GM21723 (cell line): ENCODE measurements around the gene VPS37D.
"Not testable (repeated sequence)": the region's sequence is repeated elsewhere in the genome, so short reads cannot be mapped to it uniquely, and the experiment has no call there.

Source experiments
- ATAC-seq: cut with Tn5 transposase; IDR thresholded peaks from one replicate; pipeline ENCODE4 v1.9.1; 2021; ENCODE audit warnings: mild to moderate bottlenecking, moderate library complexity; ENCODE audit not compliant: unreplicated experiment

The VPS37D gene

GRCh38 chr7:73704640-73705550 lies 37.3 kb downstream of the VPS37D start:
- ATAC-seq = no peak

GRCh38 chr7:73705551-73705920 lies 37.9 kb downstream of the VPS37D start:
- no peak for ATAC-seq

GRCh38 chr7:73706126-73707044 lies 38.8 kb downstream of the VPS37D start:
- no peak for ATAC-seq

- no peak for ATAC-seq
Measured at GRCh38 chr7:73707045-73707631, 39.5 kb downstream of the VPS37D start.

- no peak for ATAC-seq
Measured at GRCh38 chr7:73708961-73709549, 41.4 kb downstream of the VPS37D start.

GRCh38 chr7:73712773-73713172 lies 45.1 kb downstream of the VPS37D start:
- ATAC-seq = no peak

- not testable (repeated sequence) for ATAC-seq
Measured at GRCh38 chr7:73713319-73713718, 45.7 kb downstream of the VPS37D start.

GRCh38 chr7:73715648-73716317 lies 48.2 kb downstream of the VPS37D start:
- ATAC-seq = no peak

GRCh38 chr7:73716318-73716890 lies 48.8 kb downstream of the VPS37D start:
- ATAC-seq = no peak

- ATAC-seq = no peak
Measured at GRCh38 chr7:73717025-73717807, 49.6 kb downstream of the VPS37D start.

GRCh38 chr7:73717991-73718405 lies 50.4 kb downstream of the VPS37D start:
- ATAC-seq = no peak

GRCh38 chr7:73718438-73718881 lies 50.8 kb downstream of the VPS37D start:
- ATAC-seq = no peak

- peak; percentile 62 for ATAC-seq
Measured at GRCh38 chr7:73718905-73719805, 51.5 kb downstream of the VPS37D start, which contains the start of gene STX1A. Gene STX1A (minus strand): TSS chr7:73719669. CDS start chr7:73719631, 38 bp downstream.

GRCh38 chr7:73719806-73720169 lies 52.2 kb downstream of the VPS37D start:
- peak; percentile 5 for ATAC-seq

GRCh38 chr7:73720443-73720842 lies 52.8 kb downstream of the VPS37D start:
- not testable (repeated sequence) for ATAC-seq

- no peak for ATAC-seq
Measured at GRCh38 chr7:73721377-73721817, 53.8 kb downstream of the VPS37D start.
